ENCODE results near the gene TBX2. TPM values are rescaled to one million over a fixed set of nuclear protein-coding genes. Genes with fewer than 3 reads are reported as not detected.

The TBX2 gene
- total and polyA plus RNA-seq, 7 donors = 0.99 to 5.3 (median 3.3) TPM

DNA sequence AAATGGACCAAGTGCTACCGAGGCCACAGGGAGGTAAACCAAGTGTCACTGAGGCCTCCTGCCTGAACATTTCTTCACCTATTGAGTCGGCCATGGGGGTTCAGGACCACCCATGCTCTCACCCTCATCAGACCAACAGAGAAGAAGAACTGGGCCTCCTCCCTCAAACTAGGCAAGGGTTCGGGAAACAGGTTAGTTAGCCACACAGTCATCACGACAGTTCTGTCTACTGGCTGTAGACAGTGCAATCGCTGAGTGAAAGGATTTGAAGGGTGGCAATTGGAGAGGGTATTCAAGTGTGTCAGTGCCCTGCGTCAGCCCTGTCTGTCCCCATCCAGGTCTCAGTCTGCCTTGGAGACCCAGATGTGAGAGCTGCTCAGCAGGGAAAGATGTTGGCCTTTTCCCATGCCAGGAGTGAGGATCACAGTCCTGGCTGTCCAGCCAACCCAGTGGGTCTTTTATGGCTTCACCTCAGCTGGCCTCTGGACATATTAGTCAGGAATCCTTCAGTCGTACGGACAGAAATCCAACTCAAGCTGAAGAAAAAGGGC lies 19.9 kb downstream of the TBX2 start:
- WGBS, 2 donors = 86 to 88% methylated on average over 8 of the region's 8 CpGs
- intact Hi-C loops (cut with DNase I) = loop anchor here (10.0 kb wide), 1 partner anchor 445 kb away; the partner anchor contains the start of gene BRIP1
- peaks cover 0 to 8% (median 8%) of the 10 kb centered on the region in 4 donors for H3K4me1 ChIP-seq
- no peak for TF ChIP-seq POLR2AphosphoS5 (IDR thresholded peaks at IDR 0.05)
- TF ChIP-seq EP300 (IDR thresholded peaks at IDR 0.05) = no peak
- no peak for TF ChIP-seq POLR2A (IDR thresholded peaks at IDR 0.05)
- TF ChIP-seq, protein P1, sequence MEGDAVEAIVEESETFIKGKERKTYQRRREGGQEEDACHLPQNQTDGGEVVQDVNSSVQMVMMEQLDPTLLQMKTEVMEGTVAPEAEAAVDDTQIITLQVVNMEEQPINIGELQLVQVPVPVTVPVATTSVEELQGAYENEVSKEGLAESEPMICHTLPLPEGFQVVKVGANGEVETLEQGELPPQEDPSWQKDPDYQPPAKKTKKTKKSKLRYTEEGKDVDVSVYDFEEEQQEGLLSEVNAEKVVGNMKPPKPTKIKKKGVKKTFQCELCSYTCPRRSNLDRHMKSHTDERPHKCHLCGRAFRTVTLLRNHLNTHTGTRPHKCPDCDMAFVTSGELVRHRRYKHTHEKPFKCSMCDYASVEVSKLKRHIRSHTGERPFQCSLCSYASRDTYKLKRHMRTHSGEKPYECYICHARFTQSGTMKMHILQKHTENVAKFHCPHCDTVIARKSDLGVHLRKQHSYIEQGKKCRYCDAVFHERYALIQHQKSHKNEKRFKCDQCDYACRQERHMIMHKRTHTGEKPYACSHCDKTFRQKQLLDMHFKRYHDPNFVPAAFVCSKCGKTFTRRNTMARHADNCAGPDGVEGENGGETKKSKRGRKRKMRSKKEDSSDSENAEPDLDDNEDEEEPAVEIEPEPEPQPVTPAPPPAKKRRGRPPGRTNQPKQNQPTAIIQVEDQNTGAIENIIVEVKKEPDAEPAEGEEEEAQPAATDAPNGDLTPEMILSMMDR (IDR thresholded peaks at IDR 0.05) = no peak
- no peak for DNase-seq
- no peak overlapping the region for H3K4me3 ChIP-seq
- no peak overlapping the region for H3K27ac ChIP-seq
- H3K36me3 ChIP-seq = no peaks in the 10 kb centered on the region
- H3K9me3 ChIP-seq = no peaks in the 10 kb centered on the region
- peaks cover 0 to 63% (median 3%) of the 10 kb centered on the region in 3 donors for H3K27me3 ChIP-seq

DNA sequence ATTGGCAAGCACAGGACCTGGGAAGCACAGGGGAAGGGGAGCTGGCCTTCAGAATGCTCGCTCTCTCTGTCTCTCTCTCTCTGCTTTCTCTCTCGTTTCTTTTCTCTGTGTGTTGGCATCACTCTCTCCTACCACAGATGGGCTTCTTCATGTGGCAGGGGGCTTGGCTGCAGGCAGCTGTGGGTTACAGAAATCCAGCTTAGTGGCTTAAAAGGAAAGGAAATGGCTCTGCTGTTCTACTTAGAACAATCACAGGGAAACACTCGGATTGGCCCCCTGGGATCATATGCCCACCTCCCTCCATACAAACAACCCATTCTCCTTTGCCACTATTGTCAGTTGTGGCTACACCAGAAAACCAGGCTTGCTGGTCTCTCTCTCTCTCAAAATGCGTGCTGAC lies 20.4 kb downstream of the TBX2 start:
- H3K27me3 ChIP-seq = peaks cover 0 to 68% (median 3%) of the 10 kb centered on the region in 3 donors
- DNase-seq = no peak

DNA sequence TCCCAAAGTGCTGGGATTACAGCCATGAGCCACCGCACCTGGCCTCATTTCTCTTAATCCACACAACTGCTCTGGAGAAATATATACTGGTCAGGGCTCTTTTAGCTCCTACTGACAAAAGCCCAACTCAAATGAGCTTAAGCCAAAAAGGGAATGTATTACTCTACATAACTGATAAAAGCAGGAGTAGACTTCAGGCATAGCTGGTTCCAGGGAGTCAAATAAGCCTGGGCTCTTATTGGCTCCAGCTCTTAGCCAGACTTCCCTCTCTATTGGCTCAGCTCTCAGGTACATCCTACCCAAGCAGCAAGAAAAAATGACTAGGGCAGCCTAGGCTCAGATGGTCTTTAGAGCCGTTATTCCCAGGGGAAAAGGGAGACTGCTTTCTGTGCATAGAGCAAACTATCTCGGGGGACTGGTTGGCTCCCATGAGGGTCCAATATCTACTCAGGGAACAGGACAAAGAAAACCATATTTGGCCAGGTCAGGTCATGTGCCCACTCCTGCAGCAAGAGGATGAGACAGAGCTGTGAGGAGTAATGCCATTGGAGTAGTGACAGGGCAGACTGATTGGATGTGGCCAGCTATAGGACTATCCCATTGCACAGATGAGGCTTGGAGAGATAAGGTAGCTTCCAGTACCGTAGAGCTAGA lies 21.2 kb downstream of the TBX2 start:
- peaks cover 0 to 8% (median 8%) of the 10 kb centered on the region in 4 donors for H3K4me1 ChIP-seq
- no peak overlapping the region for H3K27ac ChIP-seq
- TF ChIP-seq POLR2AphosphoS5 (IDR thresholded peaks at IDR 0.05) (no peak), EP300 (IDR thresholded peaks at IDR 0.05) (no peak), POLR2A (IDR thresholded peaks at IDR 0.05) (no peak)
- TF ChIP-seq, protein P1 (IDR thresholded peaks at IDR 0.05) = no peak
- no peaks in the 10 kb centered on the region for H3K9me3 ChIP-seq
- no peaks in the 10 kb centered on the region for H3K36me3 ChIP-seq
- WGBS, 2 donors = 86 to 94% methylated on average over 4 of the region's 4 CpGs
- peaks cover 0 to 73% (median 3%) of the 10 kb centered on the region in 3 donors for H3K27me3 ChIP-seq
- intact Hi-C loops (cut with DNase I) = no loop called here
- no peak overlapping the region for H3K4me3 ChIP-seq
- DNase-seq = no peak

More for the DNA sequence above, 20.4 kb downstream of the TBX2 start:
- TF ChIP-seq POLR2AphosphoS5 (IDR thresholded peaks at IDR 0.05) (no peak), EP300 (IDR thresholded peaks at IDR 0.05) (no peak), POLR2A (IDR thresholded peaks at IDR 0.05) (no peak)
- TF ChIP-seq, protein P1 (IDR thresholded peaks at IDR 0.05) = no peak
- no peaks in the 10 kb centered on the region for H3K36me3 ChIP-seq
- 61 to 75% methylated on average over 4 of the region's 4 CpGs for whole genome bisulfite sequencing, 2 donors
- no peak overlapping the region for H3K27ac ChIP-seq
- intact Hi-C loops (cut with DNase I) = no loop called here
- H3K9me3 ChIP-seq = no peaks in the 10 kb centered on the region
- H3K4me3 ChIP-seq = no peak overlapping the region
- H3K4me1 ChIP-seq = peaks cover 0 to 8% (median 8%) of the 10 kb centered on the region in 4 donors

DNA sequence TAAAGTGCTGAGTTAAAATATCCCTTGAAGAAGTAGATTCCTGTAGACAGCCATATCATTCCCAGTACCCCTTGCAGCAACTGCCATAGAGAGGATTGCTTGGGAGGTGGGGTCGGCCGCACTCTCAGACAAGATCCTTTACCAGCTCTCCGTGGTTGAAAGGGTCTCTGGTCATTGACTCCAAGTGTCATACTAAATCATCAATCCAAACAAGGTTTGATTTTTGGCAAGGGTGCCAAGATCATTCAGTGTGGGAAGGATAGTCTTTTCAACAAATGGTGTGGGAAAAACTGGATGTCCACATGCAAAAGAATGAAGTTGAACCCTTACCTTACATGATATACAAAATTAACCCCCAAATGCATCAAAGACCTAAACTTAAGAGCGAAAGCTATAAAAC lies 21.8 kb downstream of the TBX2 start:
- no peak for TF ChIP-seq EP300 (IDR thresholded peaks at IDR 0.05)
- TF ChIP-seq POLR2A (IDR thresholded peaks at IDR 0.05) = no peak
- TF ChIP-seq POLR2AphosphoS5 (IDR thresholded peaks at IDR 0.05) = no peak
- TF ChIP-seq, protein P1 (IDR thresholded peaks at IDR 0.05) = no peak
- DNase-seq = no peak
- 87 to 91% methylated on average over 4 of the region's 4 CpGs for WGBS, 2 donors
- intact Hi-C loops (cut with DNase I) = no loop called here
- Histone ChIP-seq H3K36me3 (no peaks in the 10 kb centered on the region), H3K27ac (no peak overlapping the region), H3K4me1 (peaks cover 0 to 7% (median 7%) of the 10 kb centered on the region in 4 donors), H3K27me3 (peaks cover 0 to 73% (median 3%) of the 10 kb centered on the region in 3 donors), H3K4me3 (no peak overlapping the region), H3K9me3 (no peaks in the 10 kb centered on the region)

Data from sigmoid colon (tissue), 7 donors.